Stimulated activated naive B cell treated with anti-CD40 and anti-IgM and Interleukin-4, amounts not matched to agents 10 μg/mL and 1 μg/mL and 100 μg/mL, for 72 hours (primary cell): ENCODE measurements around the gene PPP4R3A.
"Not testable (repeated sequence)": the region's sequence is repeated elsewhere in the genome, so short reads cannot be mapped to it uniquely, and the experiment has no call there.

ENCODE experiments used
- ATAC-seq, 2 donors: fragments of 150-1000 bp; cut with Tn5 transposase; replicated peaks; 2 replicates each; pipeline ENCODE4 v1.10.0; 2021; ENCODE audit warnings: moderate library complexity in 1 of 2
- DNase-seq: peaks from one replicate; pipeline ENCODE4 v3.0.0; 2021
- H3K27ac Mint-ChIP-seq: one replicate; pipeline ENCODE4 v1.8.0; 2022; ENCODE audit warnings: mild to moderate bottlenecking, mixed read lengths
- H3K27me3 Mint-ChIP-seq, 2 donors: one replicate each; pipeline ENCODE4 v1.8.0; 2022; ENCODE audit warnings: mixed read lengths in 2 of 2
- H3K36me3 Mint-ChIP-seq, 2 donors: one replicate each; pipeline ENCODE4 v1.8.0; 2022; ENCODE audit warnings: mixed read lengths in 2 of 2, mild to moderate bottlenecking in 1 of 2
- H3K4me1 Mint-ChIP-seq, 2 donors: one replicate each; pipeline ENCODE4 v1.8.0; 2022; ENCODE audit warnings: mixed read lengths in 2 of 2, mild to moderate bottlenecking in 1 of 2
- H3K4me3 Mint-ChIP-seq, 2 donors: one replicate each; pipeline ENCODE4 v1.8.0; 2022; ENCODE audit warnings: mild to moderate bottlenecking in 2 of 2, mixed read lengths in 2 of 2, moderate library complexity in 1 of 2
- H3K9me3 Mint-ChIP-seq, 2 donors: one replicate each; pipeline ENCODE4 v1.8.0; 2022; ENCODE audit warnings: mixed read lengths in 2 of 2, mild to moderate bottlenecking in 1 of 2

The PPP4R3A gene

DNA sequence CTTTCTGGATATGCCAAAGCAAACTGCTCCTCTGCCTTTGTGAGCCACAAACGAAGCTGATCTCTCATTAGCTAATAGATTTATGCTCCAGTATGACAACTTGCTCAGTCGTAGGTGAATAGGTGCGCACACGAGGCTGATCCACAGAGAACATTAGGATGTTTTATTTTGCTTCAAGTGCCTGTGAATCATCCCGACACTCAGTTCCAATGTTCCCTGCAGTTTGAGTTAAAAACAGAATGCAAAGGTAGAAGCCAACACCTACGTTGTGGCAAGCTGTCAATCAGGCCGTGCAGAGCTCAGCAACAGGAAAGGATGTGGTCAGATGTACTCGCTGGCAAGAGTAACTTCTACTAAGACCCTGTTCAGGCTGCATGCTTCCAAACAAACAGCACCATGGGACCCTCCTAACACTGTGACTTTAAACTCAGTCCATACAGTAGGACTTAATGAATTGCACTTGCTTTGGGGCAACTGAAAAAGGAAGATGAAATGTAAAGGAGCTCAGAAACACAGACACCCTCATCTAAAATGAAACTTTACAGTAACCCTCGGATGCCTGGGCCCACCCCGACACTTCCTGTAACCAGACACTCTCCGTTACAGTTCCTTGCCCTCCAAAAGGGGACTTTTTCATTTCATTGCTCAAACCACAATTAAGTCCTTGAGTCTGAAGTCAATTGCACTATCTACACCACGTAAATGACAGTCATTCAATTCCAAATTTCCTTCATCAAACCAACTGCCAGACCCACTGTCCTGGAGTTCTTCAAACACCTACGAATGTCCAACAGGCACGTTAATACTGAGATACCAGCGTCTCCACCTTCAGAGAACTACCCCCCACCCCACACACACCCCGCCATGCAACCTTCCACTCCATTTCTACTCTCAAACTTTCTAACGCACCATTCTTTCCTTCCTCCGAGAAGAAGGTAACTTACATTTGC, 94.0 kb downstream of the PPP4R3A start:
- Mint-ChIP-seq H3K27me3 (no peaks in the 10 kb centered on the region), H3K9me3 (no peaks in the 10 kb centered on the region), H3K27ac (peak overlapping the region; percentile 99), H3K4me3 (peak overlapping the region; percentile 98 to 99), H3K4me1 (peaks cover 38 to 69% of the 10 kb centered on the region in 2 donors), H3K36me3 (peaks cover 29 to 43% of the 10 kb centered on the region in 2 donors)
- DNase-seq (peak; percentile 67), ATAC-seq (peak; percentile 72 to 74)

DNA sequence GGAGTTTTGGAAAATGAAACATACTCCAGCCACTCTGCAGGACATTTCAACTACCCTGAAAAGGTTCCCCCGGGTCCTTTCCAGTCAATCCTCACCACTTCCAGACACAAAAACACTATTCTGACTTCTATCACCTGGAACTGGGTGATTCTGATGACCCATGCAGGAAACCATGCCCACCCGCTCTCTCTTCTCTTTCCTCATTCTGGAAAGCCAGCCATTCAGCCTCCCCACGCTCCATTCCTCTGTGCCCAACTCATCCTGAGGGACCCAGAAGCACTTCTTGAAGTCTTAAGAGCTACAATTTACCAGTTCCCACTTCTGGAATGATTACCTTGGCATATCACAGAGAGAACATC, 95.7 kb downstream of the PPP4R3A start:
- no peak for DNase-seq

GRCh38 chr14:91413547-91414474, 96.3 kb downstream of the PPP4R3A start:
- H3K27me3 Mint-ChIP-seq: no peaks in the 10 kb centered on the region
- no peaks in the 10 kb centered on the region for H3K9me3 Mint-ChIP-seq

More for the DNA sequence above, 95.7 kb downstream of the PPP4R3A start:
- Mint-ChIP-seq H3K4me3 (peak overlapping the region; percentile 69 to 99), H3K36me3 (peaks cover 40 to 56% of the 10 kb centered on the region in 2 donors), H3K27ac (peak overlapping the region; percentile 51), H3K4me1 (peaks cover 52 to 85% of the 10 kb centered on the region in 2 donors), H3K9me3 (no peaks in the 10 kb centered on the region), H3K27me3 (no peaks in the 10 kb centered on the region)
- ATAC-seq: no peak

DNA sequence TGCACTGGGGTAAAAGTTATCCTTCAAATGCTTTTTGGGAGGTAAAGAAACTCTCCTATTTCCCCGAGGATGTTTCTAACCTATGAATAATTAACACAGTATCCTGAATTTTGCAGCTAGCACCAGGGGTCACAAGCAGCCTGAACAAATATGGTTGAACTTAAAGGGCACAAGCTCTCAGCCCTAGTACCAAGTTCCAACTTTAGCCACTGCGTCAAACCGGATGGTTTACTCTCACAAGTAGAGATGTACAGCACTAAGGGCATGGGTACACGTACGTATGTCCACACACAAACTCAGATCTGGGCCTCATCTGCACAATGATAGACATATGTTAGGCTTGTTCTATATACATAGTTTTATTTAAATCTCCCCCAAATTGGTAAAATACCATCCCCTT, 97.2 kb downstream of the PPP4R3A start:
- DNase-seq: no peak
- H3K4me1 Mint-ChIP-seq: peaks cover 53 to 83% of the 10 kb centered on the region in 2 donors
- no peak overlapping the region for H3K4me3 Mint-ChIP-seq
- H3K36me3 Mint-ChIP-seq: peaks cover 49 to 67% of the 10 kb centered on the region in 2 donors
- no peaks in the 10 kb centered on the region for H3K9me3 Mint-ChIP-seq
- no peak overlapping the region for H3K27ac Mint-ChIP-seq
- H3K27me3 Mint-ChIP-seq: no peaks in the 10 kb centered on the region
- no peak for ATAC-seq

More at GRCh38 chr14:91413547-91414474, 96.3 kb downstream of the PPP4R3A start:
- peak overlapping the region; percentile 82 for H3K27ac Mint-ChIP-seq
- DNase-seq (no peak), ATAC-seq (no peak)
- peak overlapping the region; percentile 10 to 20 for H3K4me3 Mint-ChIP-seq
- H3K4me1 Mint-ChIP-seq: peaks cover 49 to 82% of the 10 kb centered on the region in 2 donors
- H3K36me3 Mint-ChIP-seq: peaks cover 41 to 58% of the 10 kb centered on the region in 2 donors

DNA sequence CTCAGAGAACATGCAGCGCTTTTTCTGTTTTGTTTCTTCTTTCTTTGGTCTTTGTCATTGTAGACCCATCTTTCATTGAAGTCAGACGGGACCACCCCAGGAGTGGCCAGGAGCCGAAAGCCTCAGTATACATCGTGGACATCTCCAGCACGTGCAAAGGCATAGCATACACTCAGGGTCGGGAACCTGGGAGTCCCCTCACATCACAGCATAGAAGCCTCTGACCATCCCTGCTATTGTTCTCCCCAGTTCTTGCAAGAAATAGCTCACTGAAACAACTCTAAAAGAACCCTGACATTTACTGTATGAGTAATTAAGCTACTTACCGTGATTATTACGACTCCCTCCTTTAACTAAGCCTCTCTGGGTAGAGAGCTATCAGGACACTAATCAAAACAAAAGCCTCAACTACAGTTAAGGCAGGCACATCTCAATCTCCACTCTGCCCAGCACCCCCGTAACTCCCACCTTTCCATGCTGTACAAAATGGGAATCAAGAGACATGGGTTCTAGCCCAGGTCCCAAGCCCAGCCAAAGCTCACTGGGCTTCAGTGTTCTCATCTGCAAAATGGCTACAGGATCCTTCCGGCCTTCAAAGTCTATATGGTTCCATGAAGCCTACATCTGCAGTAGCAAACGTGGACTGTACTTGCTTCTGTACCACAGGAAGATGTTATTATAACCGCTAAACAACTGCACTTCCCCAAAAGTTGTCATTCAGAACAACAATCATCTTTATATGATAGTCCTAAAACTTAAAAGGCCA, 99.2 kb downstream of the PPP4R3A start:
- ATAC-seq: peak; percentile 63 to 66
- peak overlapping the region; percentile 56 to 82 for H3K4me3 Mint-ChIP-seq
- peaks cover 61 to 79% of the 10 kb centered on the region in 2 donors for H3K36me3 Mint-ChIP-seq

DNA sequence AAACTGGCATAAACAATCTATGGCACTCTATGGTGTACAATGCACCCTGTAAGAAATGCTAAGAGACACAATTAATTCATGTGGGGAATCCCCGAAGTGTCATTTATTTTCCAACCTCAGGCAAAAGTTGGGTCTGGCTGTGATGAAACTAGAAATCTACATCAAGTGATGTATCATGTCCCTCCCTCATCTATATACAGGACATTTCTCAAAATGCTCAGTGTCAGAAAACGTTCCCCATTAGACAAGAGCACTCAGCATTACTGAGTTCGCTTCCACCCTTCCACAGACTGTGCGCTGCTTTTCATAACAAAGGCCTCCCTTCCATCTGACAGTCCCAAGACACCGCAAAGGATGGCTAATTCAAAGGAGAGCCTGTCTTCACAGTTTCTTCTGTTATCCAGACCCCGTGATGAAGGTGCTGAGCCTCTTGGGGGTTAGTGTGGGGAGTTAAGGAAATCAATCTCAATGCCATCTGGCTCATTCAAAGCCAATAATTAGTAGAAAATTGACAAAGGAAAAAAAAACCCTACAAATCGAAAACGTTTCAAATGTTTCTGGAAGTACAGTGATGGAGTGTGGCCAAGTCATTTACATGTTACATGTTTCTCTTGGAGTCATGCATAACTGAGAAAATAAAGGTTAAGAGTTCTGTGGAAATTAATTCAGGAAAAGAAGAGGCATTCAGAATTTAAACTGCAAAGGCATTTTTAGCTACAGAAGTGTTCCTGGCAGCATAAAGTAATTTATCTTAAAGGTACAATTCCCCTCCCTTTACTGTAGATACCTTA, 100.0 kb downstream of the PPP4R3A start:
- DNase-seq: no peak
- Mint-ChIP-seq H3K36me3 (peaks cover 62 to 76% of the 10 kb centered on the region in 2 donors), H3K9me3 (no peaks in the 10 kb centered on the region)

More for the DNA sequence above, 99.2 kb downstream of the PPP4R3A start:
- no peaks in the 10 kb centered on the region for H3K9me3 Mint-ChIP-seq
- no peak for DNase-seq
- peak overlapping the region; percentile 95 for H3K27ac Mint-ChIP-seq
- peaks cover 62 to 91% of the 10 kb centered on the region in 2 donors for H3K4me1 Mint-ChIP-seq
- no peaks in the 10 kb centered on the region for H3K27me3 Mint-ChIP-seq

GRCh38 chr14:91409240-91409639, 100.9 kb downstream of the PPP4R3A start:
- peak overlapping the region; percentile 74 for H3K27ac Mint-ChIP-seq
- H3K36me3 Mint-ChIP-seq: peaks cover 61 to 74% of the 10 kb centered on the region in 2 donors
- not testable (repeated sequence) for DNase-seq, H3K4me3 Mint-ChIP-seq, ATAC-seq, H3K27me3 Mint-ChIP-seq, H3K9me3 Mint-ChIP-seq
- peaks cover 60 to 91% of the 10 kb centered on the region in 2 donors for H3K4me1 Mint-ChIP-seq

More for the DNA sequence above, 100.0 kb downstream of the PPP4R3A start:
- Mint-ChIP-seq H3K4me3 (peak overlapping the region; percentile 56 to 82), H3K4me1 (peaks cover 61 to 91% of the 10 kb centered on the region in 2 donors), H3K27me3 (no peaks in the 10 kb centered on the region), H3K27ac (peak overlapping the region; percentile 95)
- peak; percentile 77 to 80 for ATAC-seq
